ENCODE results near the gene HAPLN2. TPM values are rescaled to one million over a fixed set of nuclear protein-coding genes. Genes with fewer than 3 reads are reported as not detected.

Gene HAPLN2
- total and polyA plus RNA-seq, 2 of the 8 experiments (the other 6 are each of a cell fraction or from before 2014, with no cell fraction given) = 0.19 to 0.51 TPM

DNA sequence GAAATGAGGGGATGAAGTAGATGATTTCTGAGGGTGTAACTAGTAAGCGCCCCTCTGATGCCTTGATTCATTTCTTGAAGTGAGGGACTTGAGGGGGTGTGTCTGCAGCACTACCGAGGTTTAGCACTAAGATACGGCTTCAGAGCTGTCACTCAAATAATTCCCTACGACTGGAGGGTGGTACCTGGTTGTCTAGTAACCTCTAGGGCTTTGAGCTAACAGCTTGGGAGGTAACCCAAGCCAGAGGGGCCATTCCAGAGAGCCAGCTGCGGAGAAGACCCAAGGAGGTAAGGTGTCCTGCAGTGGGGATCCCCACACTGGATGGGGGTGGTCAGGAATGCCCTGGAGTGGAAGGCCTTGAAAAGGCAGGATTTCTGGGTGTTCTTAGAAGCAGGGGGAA, 39.7 kb upstream of the HAPLN2 start, which contains the start of gene TTC24 (continued):
- TF ChIP-seq USF2 (IDR thresholded peaks at IDR 0.05; ENCODE audit: low read length) = no peak
- no peak for TF ChIP-seq JUN (IDR thresholded peaks at IDR 0.05; ENCODE audit: low read depth, low read length)

Measured in H1 (cell line).